HS-5 (cell line): ENCODE data around the gene MYADML2.
"Not testable (repeated sequence)": the region's sequence is repeated elsewhere in the genome, so short reads cannot be mapped to it uniquely, and the experiment has no call there.

Source experiments
- DNase-seq: peaks from one replicate; pipeline ENCODE4 v3.0.0-alpha.2; 2012; ENCODE audit warnings: low read depth

Gene MYADML2

GRCh38 chr17:81958633-81959342, 11.8 kb upstream of the MYADML2 start:
- DNase-seq = no peak

- no peak for DNase-seq
Observed at GRCh38 chr17:81957691-81958432, 10.8 kb upstream of the MYADML2 start.

GRCh38 chr17:81956607-81957589, 9.9 kb upstream of the MYADML2 start:
- no peak for DNase-seq

- no peak for DNase-seq
Observed at GRCh38 chr17:81955756-81956544, 8.9 kb upstream of the MYADML2 start.

GRCh38 chr17:81955058-81955681, 8.1 kb upstream of the MYADML2 start:
- no peak for DNase-seq

- no peak for DNase-seq
Observed at GRCh38 chr17:81954131-81955057, 7.4 kb upstream of the MYADML2 start.

GRCh38 chr17:81953443-81953842, 6.4 kb upstream of the MYADML2 start:
- not testable (repeated sequence) for DNase-seq

- DNase-seq = no peak
Observed at GRCh38 chr17:81952792-81953228, 5.8 kb upstream of the MYADML2 start.

GRCh38 chr17:81951785-81952684, 5.0 kb upstream of the MYADML2 start:
- no peak for DNase-seq

- DNase-seq = no peak
Observed at GRCh38 chr17:81950501-81950900, 3.5 kb upstream of the MYADML2 start.

GRCh38 chr17:81948635-81949378, 1.8 kb upstream of the MYADML2 start:
- no peak for DNase-seq

GRCh38 chr17:81944858-81945257, 2.2 kb downstream of the MYADML2 start:
- no peak for DNase-seq

GRCh38 chr17:81942167-81942553, 4.9 kb downstream of the MYADML2 start:
- DNase-seq = no peak

- DNase-seq = no peak
Observed at GRCh38 chr17:81941484-81942166, 5.4 kb downstream of the MYADML2 start.

GRCh38 chr17:81940538-81941483, 6.2 kb downstream of the MYADML2 start:
- DNase-seq = no peak

GRCh38 chr17:81939881-81940385, 7.1 kb downstream of the MYADML2 start:
- no peak for DNase-seq
